Stimulated activated effector memory CD8-positive, alpha-beta T cell treated with anti-CD3 and anti-CD28 coated beads, Interleukin-12 subunit alpha, Interleukin-12 subunit beta, amount 100 ng/mL, for 72 hours (primary cell): ENCODE results near the gene TBC1D32.
"Not testable (repeated sequence)": the region's sequence is repeated elsewhere in the genome, so short reads cannot be mapped to it uniquely, and the experiment has no call there.

Experiments
- ATAC-seq: fragments of 150-1000 bp; cut with Tn5 transposase; 2 replicates; pipeline ENCODE4 v1.10.0; 2021
- DNase-seq, 2 donors: peaks; one replicate each; pipeline ENCODE4 v3.0.0; 2021 to 2022; ENCODE audit warnings: low spot score in 2 of 2
- H3K27ac Mint-ChIP-seq: one replicate; pipeline ENCODE4 v1.8.0; 2022; ENCODE audit warnings: mild to moderate bottlenecking, mixed read lengths
- H3K36me3 Mint-ChIP-seq: one replicate; pipeline ENCODE4 v1.8.0; 2022; ENCODE audit warnings: mild to moderate bottlenecking, mixed read lengths
- H3K4me1 Mint-ChIP-seq: one replicate; pipeline ENCODE4 v1.8.0; 2022; ENCODE audit warnings: mixed read lengths
- H3K4me3 Mint-ChIP-seq: one replicate; pipeline ENCODE4 v1.8.0; 2022; ENCODE audit warnings: mild to moderate bottlenecking, mixed read lengths
- H3K9me3 Mint-ChIP-seq: one replicate; pipeline ENCODE4 v1.8.0; 2022; ENCODE audit warnings: mixed read lengths

Gene TBC1D32

GRCh38 chr6:121334299-121335086 is at the start of gene TBC1D32:
Gene TBC1D32, minus strand, starts transcription at chr6:121334480. Its CDS starts 50 bp downstream, at chr6:121334430.
- peaks cover 8% of the 10 kb centered on the region for H3K36me3 Mint-ChIP-seq
- peak; percentile 79 to 91 for DNase-seq

GRCh38 chr6:121383478-121383877 is 49.2 kb upstream of the TBC1D32 start:
- ATAC-seq = no peak
- no peak overlapping the region for H3K4me3 Mint-ChIP-seq
- H3K4me1 Mint-ChIP-seq = no peaks in the 10 kb centered on the region
- DNase-seq = no peak
- H3K27ac Mint-ChIP-seq = no peak overlapping the region
- no peaks in the 10 kb centered on the region for H3K9me3 Mint-ChIP-seq
- no peaks in the 10 kb centered on the region for H3K36me3 Mint-ChIP-seq

More at GRCh38 chr6:121334299-121335086, at the start of gene TBC1D32:
- Mint-ChIP-seq H3K4me1 (peaks cover 19% of the 10 kb centered on the region), H3K27ac (peak within 1 kb of the TSS; percentile 97), H3K4me3 (peak within 1 kb of the TSS; percentile 84), H3K9me3 (no peaks in the 10 kb centered on the region)
- ATAC-seq = peak; percentile 96

GRCh38 chr6:121382467-121383121 is 48.3 kb upstream of the TBC1D32 start:
- Mint-ChIP-seq H3K27ac (no peak overlapping the region), H3K4me1 (no peaks in the 10 kb centered on the region), H3K9me3 (no peaks in the 10 kb centered on the region), H3K36me3 (no peaks in the 10 kb centered on the region), H3K4me3 (no peak overlapping the region)
- DNase-seq = no peak
- no peak for ATAC-seq

- Mint-ChIP-seq H3K4me1 (no peaks in the 10 kb centered on the region), H3K27ac (no peak overlapping the region), H3K9me3 (no peaks in the 10 kb centered on the region), H3K4me3 (no peak overlapping the region), H3K36me3 (no peaks in the 10 kb centered on the region)
- ATAC-seq (no peak), DNase-seq (no peak)
Measured at GRCh38 chr6:121376411-121376810, 42.1 kb upstream of the TBC1D32 start.

GRCh38 chr6:121374219-121374618 is 39.9 kb upstream of the TBC1D32 start:
- H3K27ac Mint-ChIP-seq, H3K4me1 Mint-ChIP-seq, H3K4me3 Mint-ChIP-seq, DNase-seq, ATAC-seq, H3K36me3 Mint-ChIP-seq, H3K9me3 Mint-ChIP-seq: not testable (repeated sequence)

- peak; percentile 11 for ATAC-seq
- Mint-ChIP-seq H3K4me3 (no peak overlapping the region), H3K36me3 (no peaks in the 10 kb centered on the region)
Measured at GRCh38 chr6:121365536-121366521, 31.5 kb upstream of the TBC1D32 start.

GRCh38 chr6:121356575-121356974 is 22.3 kb upstream of the TBC1D32 start:
- H3K9me3 Mint-ChIP-seq = no peaks in the 10 kb centered on the region
- ATAC-seq = no peak
- DNase-seq = no peak
- no peaks in the 10 kb centered on the region for H3K4me1 Mint-ChIP-seq
- H3K4me3 Mint-ChIP-seq = no peak overlapping the region
- H3K36me3 Mint-ChIP-seq = no peaks in the 10 kb centered on the region
- no peak overlapping the region for H3K27ac Mint-ChIP-seq

More at GRCh38 chr6:121365536-121366521, 31.5 kb upstream of the TBC1D32 start:
- H3K27ac Mint-ChIP-seq = no peak overlapping the region
- H3K9me3 Mint-ChIP-seq = no peaks in the 10 kb centered on the region
- no peak for DNase-seq
- H3K4me1 Mint-ChIP-seq = no peaks in the 10 kb centered on the region

- H3K4me3 Mint-ChIP-seq = no peak overlapping the region
- DNase-seq (no peak), ATAC-seq (no peak)
- no peaks in the 10 kb centered on the region for H3K4me1 Mint-ChIP-seq
- no peaks in the 10 kb centered on the region for H3K36me3 Mint-ChIP-seq
- no peak overlapping the region for H3K27ac Mint-ChIP-seq
- H3K9me3 Mint-ChIP-seq = no peaks in the 10 kb centered on the region
Measured at GRCh38 chr6:121354764-121355163, 20.5 kb upstream of the TBC1D32 start.

GRCh38 chr6:121352941-121353340 is 18.7 kb upstream of the TBC1D32 start:
- ATAC-seq (no peak), DNase-seq (no peak)
- H3K4me1 Mint-ChIP-seq = no peaks in the 10 kb centered on the region
- H3K36me3 Mint-ChIP-seq = no peaks in the 10 kb centered on the region
- H3K4me3 Mint-ChIP-seq = no peak overlapping the region
- no peaks in the 10 kb centered on the region for H3K9me3 Mint-ChIP-seq
- no peak overlapping the region for H3K27ac Mint-ChIP-seq

GRCh38 chr6:121351916-121352315 is 17.6 kb upstream of the TBC1D32 start:
- Mint-ChIP-seq H3K4me3 (no peak overlapping the region), H3K36me3 (no peaks in the 10 kb centered on the region), H3K4me1 (no peaks in the 10 kb centered on the region), H3K9me3 (no peaks in the 10 kb centered on the region), H3K27ac (no peak overlapping the region)
- DNase-seq (no peak), ATAC-seq (no peak)

GRCh38 chr6:121349596-121349995 is 15.3 kb upstream of the TBC1D32 start:
- Mint-ChIP-seq H3K27ac (no peak overlapping the region), H3K4me1 (no peaks in the 10 kb centered on the region), H3K36me3 (no peaks in the 10 kb centered on the region), H3K9me3 (no peaks in the 10 kb centered on the region), H3K4me3 (no peak overlapping the region)
- ATAC-seq (no peak), DNase-seq (no peak)

GRCh38 chr6:121347484-121347883 is 13.2 kb upstream of the TBC1D32 start:
- H3K4me1 Mint-ChIP-seq = no peaks in the 10 kb centered on the region
- no peak overlapping the region for H3K27ac Mint-ChIP-seq
- DNase-seq (no peak), ATAC-seq (no peak)
- no peaks in the 10 kb centered on the region for H3K36me3 Mint-ChIP-seq
- H3K4me3 Mint-ChIP-seq = no peak overlapping the region
- H3K9me3 Mint-ChIP-seq = no peaks in the 10 kb centered on the region

- no peaks in the 10 kb centered on the region for H3K4me1 Mint-ChIP-seq
- ATAC-seq (no peak), DNase-seq (no peak)
- H3K27ac Mint-ChIP-seq = no peak overlapping the region
- H3K9me3 Mint-ChIP-seq = no peaks in the 10 kb centered on the region
- H3K4me3 Mint-ChIP-seq = no peak overlapping the region
- H3K36me3 Mint-ChIP-seq = no peaks in the 10 kb centered on the region
Measured at GRCh38 chr6:121344539-121344938, 10.3 kb upstream of the TBC1D32 start.

- no peak for DNase-seq
- Mint-ChIP-seq H3K27ac (no peak overlapping the region), H3K4me1 (peaks cover 7% of the 10 kb centered on the region), H3K4me3 (no peak overlapping the region), H3K36me3 (peaks cover 1% of the 10 kb centered on the region), H3K9me3 (no peaks in the 10 kb centered on the region)
- no peak for ATAC-seq
Measured at GRCh38 chr6:121339639-121340226, 5.5 kb upstream of the TBC1D32 start.

GRCh38 chr6:121338956-121339355 is 4.7 kb upstream of the TBC1D32 start:
- peaks cover 13% of the 10 kb centered on the region for H3K4me1 Mint-ChIP-seq
- H3K9me3 Mint-ChIP-seq = no peaks in the 10 kb centered on the region
- no peak for ATAC-seq
- no peak for DNase-seq
- H3K4me3 Mint-ChIP-seq = no peak overlapping the region
- peaks cover 8% of the 10 kb centered on the region for H3K36me3 Mint-ChIP-seq
- no peak overlapping the region for H3K27ac Mint-ChIP-seq
